GM23248 (cell line): ENCODE results near the gene ACTR1A. TPM values are rescaled to one million over a fixed set of nuclear protein-coding genes. Genes with fewer than 3 reads are reported as not detected.

Source experiments
- DNase-seq: peaks from one replicate; pipeline ENCODE4 v3.0.0-alpha.2; 2015
- H2AFZ ChIP-seq: fragments of 200-600 bp; sonication (generic); 2 replicates; pipeline ENCODE4 v1.6.1; 2016; ENCODE audit warnings: antibody characterized with exemption
- H3F3A ChIP-seq: fragments of 200-600 bp; sonication (generic); 2 replicates; pipeline ENCODE4 v1.6.1; 2016; ENCODE audit warnings: mild to moderate bottlenecking, antibody characterized with exemption, mixed run types; ENCODE audit not compliant: insufficient read depth
- H3K27ac ChIP-seq: fragments of 200-600 bp; sonication (generic); 2 replicates; pipeline ENCODE4 v1.5.1; 2016; ENCODE audit warnings: mild to moderate bottlenecking
- H3K27me3 ChIP-seq: fragments of 200-600 bp; sonication (generic); replicated peaks from 2 replicates; pipeline ENCODE4 v1.6.1; 2016; ENCODE audit warnings: mild to moderate bottlenecking; ENCODE audit not compliant: insufficient read depth
- H3K36me3 ChIP-seq: fragments of 200-600 bp; sonication (generic); 2 replicates; pipeline ENCODE4 v1.6.1; 2016; ENCODE audit warnings: low read depth, mild to moderate bottlenecking
- H3K4me1 ChIP-seq: fragments of 200-600 bp; sonication (generic); 2 replicates; pipeline ENCODE4 v1.6.1; 2016; ENCODE audit warnings: mild to moderate bottlenecking; ENCODE audit not compliant: insufficient read depth
- H3K4me2 ChIP-seq: fragments of 200-600 bp; sonication (generic); one replicate; pipeline ENCODE4 v1.6.1; 2016; ENCODE audit warnings: mild to moderate bottlenecking; ENCODE audit not compliant: unreplicated experiment
- H3K4me3 ChIP-seq: fragments of 200-600 bp; sonication (generic); 2 replicates; pipeline ENCODE4 v1.5.1; 2016; ENCODE audit warnings: mild to moderate bottlenecking
- H3K79me2 ChIP-seq: fragments of 200-600 bp; sonication (generic); 2 replicates; pipeline ENCODE4 v1.6.1; 2016; ENCODE audit warnings: mild to moderate bottlenecking; ENCODE audit not compliant: insufficient read depth
- H3K9ac ChIP-seq: fragments of 200-600 bp; sonication (generic); 2 replicates; pipeline ENCODE4 v1.6.1; 2016; ENCODE audit warnings: mild to moderate bottlenecking
- H3K9me2 ChIP-seq: fragments of 200-600 bp; sonication (generic); 2 replicates; pipeline ENCODE4 v1.6.1; 2016; ENCODE audit warnings: mixed run types, mild to moderate bottlenecking, moderate library complexity; ENCODE audit not compliant: insufficient read depth
- H3K9me3 ChIP-seq: fragments of 200-600 bp; sonication (generic); one replicate; pipeline ENCODE4 v1.6.1; 2017; ENCODE audit warnings: low read depth
- H4K20me1 ChIP-seq: fragments of 200-600 bp; sonication (generic); 2 replicates; pipeline ENCODE4 v1.6.0; 2016; ENCODE audit not compliant: insufficient read depth
- EZH2 ChIP-seq: fragments of 200-600 bp; sonication (generic); IDR thresholded peaks from 2 replicates; pipeline ENCODE4 v1.6.1; 2018; ENCODE audit warnings: antibody characterized with exemption, mild to moderate bottlenecking; ENCODE audit not compliant: insufficient read depth, poor library complexity, severe bottlenecking
- EZH2phosphoT487 ChIP-seq: fragments of 200-600 bp; sonication (generic); IDR thresholded peaks from 2 replicates; pipeline ENCODE4 v1.6.1; 2018; ENCODE audit warnings: antibody characterized with exemption, moderate library complexity, mild to moderate bottlenecking, low read depth; ENCODE audit not compliant: insufficient read depth
- WGBS, 2 experiments: methylation state at CpG; one replicate each; pipeline ENCODE4 v1.1.6; 2015 to 2017; ENCODE audit warnings: low lambda C conversion rate in 2 of 2, low coverage in 1 of 2; ENCODE audit errors: missing lambda C conversion rate in 2 of 2; 5-methylcytosine and 5-hydroxymethylcytosine counted together
- in situ Hi-C: fragments of 300-500 bp; cut with MboI; formaldehyde crosslinking; loops from 2 replicates; pipeline ENCODE4 v1.15.0; 2020
- polyA plus RNA-seq: library from polyadenylated mRNA; unstranded; fragments of >200 nt; fragmentation: Nextera tagmentation; extraction: Ambion mirVana; gene quantifications from 2 replicates; pipeline ENCODE4 v1.2.1, GENCODE V29; 2016
- total RNA-seq: library from RNA; depleted of rRNA; stranded (reverse); fragments of >200 nt; shearing (Covaris generic); gene quantifications from 2 replicates; pipeline ENCODE4 v1.2.3, GENCODE V29; 2014

The ACTR1A gene
- total and polyA plus RNA-seq, 2 experiments from 2014 or later, result 127 to 134 TPM

DNA sequence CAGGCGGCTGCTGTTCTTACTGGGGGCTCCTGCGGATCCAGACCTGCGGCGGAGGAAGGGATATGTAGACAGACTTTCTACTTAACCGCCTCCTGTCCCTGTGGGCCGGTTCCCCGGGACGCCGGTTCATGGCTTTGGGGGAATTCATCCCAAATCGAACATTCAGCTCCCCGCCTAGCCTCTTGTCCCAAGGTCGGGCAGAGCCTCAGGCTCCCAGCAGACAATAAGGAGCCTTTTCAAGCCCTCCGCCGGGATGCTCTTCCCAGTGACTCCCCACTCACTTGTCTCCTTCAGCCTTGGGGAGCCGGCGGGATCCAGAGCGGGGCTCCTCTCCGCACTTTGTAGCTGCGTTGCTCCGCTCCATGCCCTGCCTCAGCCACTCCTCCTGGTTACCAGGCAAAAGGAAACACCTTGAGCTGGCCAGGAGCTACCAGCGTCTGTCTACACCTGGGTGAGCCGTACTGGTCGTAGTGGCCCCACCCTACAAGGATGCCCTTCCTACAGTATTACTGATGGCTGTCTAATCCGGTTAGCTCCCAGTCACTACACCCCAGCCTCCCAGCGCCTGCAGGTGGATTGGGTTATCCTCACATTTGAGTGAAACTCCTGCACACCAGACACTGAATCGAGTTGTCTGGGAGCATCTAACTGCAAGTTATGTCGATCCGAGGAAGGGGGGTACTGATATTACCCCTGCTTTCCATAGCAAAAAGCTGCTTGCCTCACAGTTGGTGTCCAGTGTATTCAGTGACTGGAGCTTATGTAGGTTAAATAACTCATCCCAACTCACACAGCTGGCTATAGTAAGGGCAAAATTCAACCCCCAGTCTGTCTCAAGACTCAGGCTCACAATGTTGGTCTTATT is 51.2 kb downstream of the ACTR1A start, which contains the start of gene C10orf95:
C10orf95 (minus strand) TSS at position 439 of the 865 bp plus-strand sequence. CDS start 450 bp downstream, outside the sequence.
- peak within 1 kb of the TSS; percentile 74 for H3K4me3 ChIP-seq
- peak; percentile 42 for DNase-seq
- H3K79me2 ChIP-seq, result no peaks in the 10 kb centered on the region
- peaks cover 27% of the 10 kb centered on the region for H3F3A ChIP-seq
- in situ Hi-C loops, result no loop called here
- no peaks in the 10 kb centered on the region for H3K9me3 ChIP-seq
- H3K27ac ChIP-seq, result no peak within 1 kb of the TSS
- no peaks in the 10 kb centered on the region for H3K9me2 ChIP-seq
- no peak for TF ChIP-seq EZH2
- no peak for TF ChIP-seq EZH2phosphoT487
- no peaks in the 10 kb centered on the region for H3K27me3 ChIP-seq
- no peaks in the 10 kb centered on the region for H3K36me3 ChIP-seq
- H4K20me1 ChIP-seq, result no peaks in the 10 kb centered on the region
- H2AFZ ChIP-seq, result peak within 1 kb of the TSS; percentile 90
- H3K4me2 ChIP-seq, result peak within 1 kb of the TSS; percentile 82
- WGBS, 2 experiments, result 24 to 27% methylated on average over 26 to 28 of the region's 28 CpGs
- H3K9ac ChIP-seq, result peak within 1 kb of the TSS; percentile 74
- peaks cover 28% of the 10 kb centered on the region for H3K4me1 ChIP-seq

DNA sequence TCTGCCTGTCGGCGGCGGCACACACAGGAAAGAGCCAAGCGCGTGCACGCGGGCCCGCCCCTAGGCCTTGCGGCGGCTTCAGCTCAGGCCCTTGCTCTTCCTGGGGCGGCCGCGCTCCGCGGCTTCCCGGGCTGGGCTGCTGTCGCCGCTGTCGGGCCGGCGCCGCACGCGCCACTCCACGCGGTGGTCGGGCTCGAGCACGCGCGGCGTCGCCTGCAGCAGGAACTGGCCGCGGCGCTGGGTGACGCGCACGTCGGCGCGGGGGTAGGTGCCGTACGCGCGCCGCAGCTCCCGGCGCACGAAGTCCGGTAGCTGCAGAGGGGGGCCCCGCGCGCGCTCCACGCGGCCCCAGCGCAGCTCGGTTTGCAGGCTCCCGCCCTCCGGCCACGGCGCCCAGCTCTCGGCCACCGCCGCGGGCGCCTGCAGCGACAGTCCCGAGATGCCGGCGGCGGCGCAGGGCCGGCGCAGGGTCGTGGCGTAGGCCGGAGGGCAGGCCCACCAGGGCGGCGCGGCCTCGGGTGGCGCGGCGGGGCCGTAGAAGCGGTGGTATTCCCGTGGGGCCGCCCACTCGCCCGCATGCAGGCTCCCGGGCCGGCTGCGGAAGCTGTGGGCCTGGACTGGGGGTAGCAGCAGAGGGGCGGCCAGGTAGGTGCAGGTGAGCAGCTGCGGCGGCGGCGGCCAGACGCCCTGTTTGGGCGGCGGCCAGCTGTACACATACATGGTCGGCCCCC is 52.0 kb downstream of the ACTR1A start:
- peak; percentile 89 for DNase-seq
- Histone ChIP-seq H3K79me2 (no peaks in the 10 kb centered on the region), H3K9me2 (no peaks in the 10 kb centered on the region), H3K36me3 (no peaks in the 10 kb centered on the region), H3K4me3 (peak overlapping the region; percentile 74), H3K27ac (no peak overlapping the region), H2AFZ (peak overlapping the region; percentile 90), H3K4me2 (peak overlapping the region; percentile 82), H3F3A (peaks cover 27% of the 10 kb centered on the region), H3K9ac (peak overlapping the region; percentile 74), H3K4me1 (peaks cover 20% of the 10 kb centered on the region), H4K20me1 (no peaks in the 10 kb centered on the region), H3K27me3 (no peaks in the 10 kb centered on the region), H3K9me3 (no peaks in the 10 kb centered on the region)
- in situ Hi-C loops, result no loop called here
- TF ChIP-seq EZH2 (no peak), EZH2phosphoT487 (no peak)
- 1 to 3% methylated on average over 54 to 67 of the region's 104 CpGs for WGBS, 2 experiments

DNA sequence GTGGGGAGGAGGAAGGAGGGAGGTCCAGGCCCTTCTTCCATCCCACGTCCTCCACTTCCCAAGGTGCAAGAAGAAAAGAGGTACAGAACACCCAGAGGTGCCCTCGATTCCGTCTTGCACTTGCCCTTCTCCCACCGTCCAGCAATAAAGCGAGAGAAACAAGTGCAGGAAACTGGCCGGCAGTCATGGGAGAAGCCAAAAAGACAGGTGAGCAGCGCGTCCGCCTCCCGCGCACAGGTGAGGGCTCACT is 52.5 kb downstream of the ACTR1A start:
- no peaks in the 10 kb centered on the region for H3K9me3 ChIP-seq
- peak overlapping the region; percentile 74 for H3K9ac ChIP-seq
- H3K27me3 ChIP-seq, result no peaks in the 10 kb centered on the region
- in situ Hi-C loops, result no loop called here
- H3K9me2 ChIP-seq, result no peaks in the 10 kb centered on the region
- H3K79me2 ChIP-seq, result no peaks in the 10 kb centered on the region
- WGBS, 2 experiments, result 0 to 2% methylated on average over 11 of the region's 11 CpGs
- no peak for TF ChIP-seq EZH2phosphoT487
- TF ChIP-seq EZH2, result no peak
- peak overlapping the region; percentile 82 for H3K4me2 ChIP-seq
- H3K27ac ChIP-seq, result no peak overlapping the region
- H3K4me1 ChIP-seq, result peaks cover 19% of the 10 kb centered on the region
- no peak for DNase-seq
- no peaks in the 10 kb centered on the region for H4K20me1 ChIP-seq
- peak overlapping the region; percentile 90 for H2AFZ ChIP-seq
- H3F3A ChIP-seq, result peaks cover 24% of the 10 kb centered on the region
- no peaks in the 10 kb centered on the region for H3K36me3 ChIP-seq
- H3K4me3 ChIP-seq, result peak overlapping the region; percentile 74

DNA sequence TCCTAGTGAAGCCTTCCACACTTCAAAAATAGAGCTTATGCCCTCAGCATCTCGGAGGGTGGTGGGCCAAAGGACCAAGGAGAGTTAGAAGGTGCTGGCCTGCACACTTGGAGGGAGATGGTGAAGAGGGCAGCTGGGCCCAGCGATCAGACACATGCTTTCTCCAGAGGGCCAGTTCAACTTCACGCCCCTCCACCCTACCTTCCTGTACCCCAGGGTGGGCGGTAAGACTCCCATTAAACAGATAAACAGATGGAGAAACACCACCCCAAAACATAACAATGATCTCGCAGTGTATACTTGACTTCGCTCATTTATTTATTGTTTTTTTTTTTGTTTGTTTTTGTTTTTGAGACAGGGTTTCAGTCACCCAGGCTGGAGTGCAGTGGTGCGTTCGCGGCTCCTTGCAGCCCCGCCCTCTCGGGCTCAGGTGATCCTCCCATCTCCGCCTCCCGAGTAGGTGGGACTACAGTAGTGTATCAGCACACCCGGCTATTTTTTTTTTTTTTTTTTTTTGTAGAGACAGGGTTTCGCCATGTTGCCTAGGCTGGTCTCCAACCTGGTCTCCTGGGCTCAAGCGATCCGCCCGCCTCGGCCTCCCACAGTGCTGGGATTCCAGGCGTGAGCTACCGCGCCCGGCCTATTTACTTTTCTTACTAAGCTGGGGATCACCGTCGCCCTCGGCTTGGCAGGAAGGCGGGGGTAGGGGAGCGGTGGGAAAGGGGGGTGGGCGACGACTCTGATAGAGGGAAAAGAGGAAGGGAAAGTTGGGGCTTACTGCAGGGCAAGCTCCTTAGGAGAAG is 53.0 kb downstream of the ACTR1A start:
- Histone ChIP-seq H2AFZ (peak overlapping the region; percentile 90), H3K9me3 (no peaks in the 10 kb centered on the region), H3K4me2 (peak overlapping the region; percentile 82), H3K9me2 (no peaks in the 10 kb centered on the region), H3K79me2 (no peaks in the 10 kb centered on the region), H3K9ac (peak overlapping the region; percentile 74), H3K4me3 (peak overlapping the region; percentile 74), H3K27ac (no peak overlapping the region), H3K4me1 (peaks cover 19% of the 10 kb centered on the region), H3K36me3 (no peaks in the 10 kb centered on the region), H3K27me3 (no peaks in the 10 kb centered on the region), H4K20me1 (no peaks in the 10 kb centered on the region), H3F3A (peaks cover 24% of the 10 kb centered on the region)
- no peak for TF ChIP-seq EZH2phosphoT487
- TF ChIP-seq EZH2, result no peak
- peak; percentile 66 for DNase-seq
- 11 to 15% methylated on average over 24 to 30 of the region's 30 CpGs for WGBS, 2 experiments
- in situ Hi-C loops, result no loop called here
